ENCODE data around the gene SPATA33. TPM values are rescaled to one million over a fixed set of nuclear protein-coding genes. Genes with fewer than 3 reads are reported as not detected.
"Not testable (repeated sequence)": the region's sequence is repeated elsewhere in the genome, so short reads cannot be mapped to it uniquely, and the experiment has no call there.

The SPATA33 gene
- total RNA-seq, 1 donor from 2014 or later: 1.0 TPM

GRCh38 chr16:89691231-89691985, 33.8 kb downstream of the SPATA33 start:
- no peak for DNase-seq (ENCODE audit: low read depth in 2 of 2)

DNA sequence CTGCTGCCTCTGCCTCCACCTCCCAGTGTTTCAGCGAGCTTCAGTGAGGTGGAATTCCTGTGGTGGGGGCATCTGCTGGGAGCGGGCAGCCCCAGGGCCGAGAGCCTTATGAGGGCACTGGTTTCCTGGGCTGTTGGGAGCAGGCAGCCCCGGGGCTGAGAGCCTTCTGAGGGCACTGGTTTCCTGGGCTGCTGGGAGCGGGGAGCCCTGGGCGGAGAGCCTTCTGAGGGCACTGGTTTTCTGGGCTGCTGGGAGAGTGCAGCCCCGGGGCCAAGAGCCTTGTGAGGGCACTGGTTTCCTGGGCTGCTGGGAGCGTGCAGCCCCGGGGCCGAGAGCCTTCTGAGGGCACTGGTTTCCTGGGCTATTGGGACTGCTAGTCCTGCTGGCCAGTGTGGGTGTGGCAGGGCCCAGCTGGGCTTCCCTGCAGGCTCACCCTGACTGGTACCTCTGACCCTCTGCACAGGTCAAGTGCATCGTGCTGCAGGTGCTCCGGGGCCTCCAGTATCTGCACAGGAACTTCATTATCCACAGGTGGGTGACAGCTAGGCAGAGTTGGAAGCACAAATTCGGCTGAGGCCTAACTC, 34.4 kb downstream of the SPATA33 start:
- no peak for DNase-seq (ENCODE audit: low read depth in 2 of 2)

DNA sequence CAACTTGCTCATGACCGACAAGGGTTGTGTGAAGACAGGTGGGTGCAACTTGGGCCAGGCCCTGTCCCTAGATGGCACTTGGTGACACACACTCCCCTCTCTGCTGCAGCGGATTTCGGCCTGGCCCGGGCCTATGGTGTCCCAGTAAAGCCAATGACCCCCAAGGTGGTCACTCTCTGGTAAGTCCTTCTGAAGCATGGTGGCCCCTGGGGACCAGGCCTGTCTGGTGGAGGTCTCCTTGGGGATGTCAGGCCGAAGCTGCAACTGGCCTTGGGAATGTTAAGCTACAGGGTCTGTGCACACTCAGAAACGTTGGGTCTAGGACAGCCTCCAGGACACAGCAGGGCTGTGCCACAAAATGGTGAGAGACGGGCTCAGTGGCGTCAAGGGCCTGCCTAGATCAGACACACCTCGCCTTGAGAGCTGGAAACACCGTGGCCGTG, 35.7 kb downstream of the SPATA33 start:
- no peak for DNase-seq (ENCODE audit: low read depth in 2 of 2)

GRCh38 chr16:89693931-89694783, 36.5 kb downstream of the SPATA33 start:
- no peak for DNase-seq (ENCODE audit: low read depth in 2 of 2)

DNA sequence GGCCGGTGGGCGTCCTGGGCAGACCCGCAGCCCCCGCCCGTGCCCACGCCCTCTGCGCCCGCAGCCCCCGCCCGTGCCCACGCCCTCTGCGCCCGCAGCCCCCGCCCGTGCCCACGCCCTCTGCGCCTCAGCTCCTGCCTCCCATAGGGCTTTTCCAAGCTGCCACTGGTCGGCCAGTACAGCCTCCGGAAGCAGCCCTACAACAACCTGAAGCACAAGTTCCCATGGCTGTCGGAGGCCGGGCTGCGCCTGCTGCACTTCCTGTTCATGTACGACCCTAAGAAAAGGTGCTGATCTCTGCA, 37.1 kb downstream of the SPATA33 start:
- DNase-seq (ENCODE audit: low read depth in 2 of 2): not testable (repeated sequence)

- no peak for DNase-seq (ENCODE audit: low read depth in 2 of 2)
These were observed 37.6 kb downstream of the SPATA33 start for GRCh38 chr16:89695086-89695874.

GRCh38 chr16:89695875-89696669, 38.4 kb downstream of the SPATA33 start:
- DNase-seq (ENCODE audit: low read depth in 2 of 2): no peak

- no peak for DNase-seq (ENCODE audit: low read depth in 2 of 2)
These were observed 39.1 kb downstream of the SPATA33 start for GRCh38 chr16:89696670-89697128.

GRCh38 chr16:89697161-89697615, 39.6 kb downstream of the SPATA33 start:
- no peak for DNase-seq (ENCODE audit: low read depth in 2 of 2)

GRCh38 chr16:89697616-89698331, 40.1 kb downstream of the SPATA33 start:
- no peak for DNase-seq (ENCODE audit: low read depth in 2 of 2)

DNA sequence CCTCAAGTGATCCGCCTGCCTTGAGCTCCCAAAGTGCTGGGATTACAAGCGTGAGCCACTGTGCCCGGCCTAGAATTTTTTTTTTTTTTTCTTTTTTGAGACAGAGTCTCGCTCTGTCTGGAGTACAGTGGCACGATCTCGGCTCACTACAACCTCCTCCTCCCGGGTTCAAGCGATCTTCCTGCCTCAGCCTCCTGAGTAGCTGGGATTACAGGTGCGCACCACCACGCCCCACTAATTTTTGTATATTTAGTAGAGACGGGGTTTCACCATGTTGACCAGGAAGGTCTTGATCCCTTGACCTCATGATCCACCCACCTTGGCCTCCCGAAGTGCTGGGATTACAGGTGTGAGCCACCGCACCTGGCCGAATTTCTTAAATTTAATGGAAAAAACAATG, 41.1 kb downstream of the SPATA33 start:
- DNase-seq (ENCODE audit: low read depth in 2 of 2): not testable (repeated sequence)

DNA sequence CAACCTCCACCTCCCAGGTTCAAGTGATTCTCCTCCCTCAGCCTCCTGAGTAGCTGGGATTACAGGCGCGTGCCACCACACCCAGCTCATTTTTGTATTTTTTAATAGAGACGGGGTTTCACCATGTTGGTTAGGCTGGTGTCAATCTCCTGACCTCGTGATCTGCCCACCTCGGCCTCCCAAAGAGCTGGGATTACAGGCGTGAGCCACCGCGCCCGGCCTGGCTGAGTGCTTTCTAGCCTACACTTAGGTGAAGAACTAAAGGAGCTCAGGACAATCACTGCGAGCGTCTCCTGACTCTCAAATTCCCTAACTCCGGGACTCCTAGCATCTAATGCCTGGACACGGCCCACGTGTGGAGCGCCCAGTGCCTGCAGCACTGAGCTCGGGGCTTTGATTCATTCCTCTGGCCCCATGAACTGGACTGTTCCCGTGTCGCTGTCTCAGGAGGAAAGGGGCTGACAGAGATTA, 42.0 kb downstream of the SPATA33 start:
- DNase-seq (ENCODE audit: low read depth in 2 of 2): not testable (repeated sequence)

DNA sequence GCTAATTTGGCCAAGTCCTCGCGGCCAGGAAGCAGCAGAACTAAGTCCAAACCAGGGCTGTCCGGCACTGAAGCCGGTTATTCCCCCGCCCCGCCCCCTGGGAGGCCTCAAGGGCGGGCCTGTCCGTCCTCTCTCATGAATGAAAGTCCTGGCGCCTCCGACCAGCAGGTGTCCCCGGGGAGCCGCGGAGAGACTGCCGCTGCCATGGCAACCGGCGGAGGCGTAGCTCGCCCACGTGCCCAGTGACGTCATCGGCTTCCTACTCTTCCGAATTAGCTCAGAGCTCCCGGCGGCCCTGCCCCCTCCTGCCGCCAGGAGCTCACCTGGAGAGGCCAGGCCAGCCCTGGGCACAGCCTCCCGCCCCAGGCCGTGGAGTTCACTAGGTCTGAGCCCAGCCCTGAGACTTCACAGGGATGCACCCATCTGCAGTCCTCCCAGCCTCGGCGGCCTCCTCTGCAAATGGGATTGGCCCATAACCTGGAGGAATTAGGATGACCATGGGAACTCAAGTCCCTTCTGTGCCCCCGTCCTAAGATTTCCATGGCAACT, 42.5 kb downstream of the SPATA33 start:
- DNase-seq (ENCODE audit: low read depth in 2 of 2): peak; percentile 95 to 98

- peak in 1 of 2 donors; percentile 66 for DNase-seq (ENCODE audit: low read depth in 2 of 2)
These were observed 43.2 kb downstream of the SPATA33 start for GRCh38 chr16:89700649-89701424.

DNA sequence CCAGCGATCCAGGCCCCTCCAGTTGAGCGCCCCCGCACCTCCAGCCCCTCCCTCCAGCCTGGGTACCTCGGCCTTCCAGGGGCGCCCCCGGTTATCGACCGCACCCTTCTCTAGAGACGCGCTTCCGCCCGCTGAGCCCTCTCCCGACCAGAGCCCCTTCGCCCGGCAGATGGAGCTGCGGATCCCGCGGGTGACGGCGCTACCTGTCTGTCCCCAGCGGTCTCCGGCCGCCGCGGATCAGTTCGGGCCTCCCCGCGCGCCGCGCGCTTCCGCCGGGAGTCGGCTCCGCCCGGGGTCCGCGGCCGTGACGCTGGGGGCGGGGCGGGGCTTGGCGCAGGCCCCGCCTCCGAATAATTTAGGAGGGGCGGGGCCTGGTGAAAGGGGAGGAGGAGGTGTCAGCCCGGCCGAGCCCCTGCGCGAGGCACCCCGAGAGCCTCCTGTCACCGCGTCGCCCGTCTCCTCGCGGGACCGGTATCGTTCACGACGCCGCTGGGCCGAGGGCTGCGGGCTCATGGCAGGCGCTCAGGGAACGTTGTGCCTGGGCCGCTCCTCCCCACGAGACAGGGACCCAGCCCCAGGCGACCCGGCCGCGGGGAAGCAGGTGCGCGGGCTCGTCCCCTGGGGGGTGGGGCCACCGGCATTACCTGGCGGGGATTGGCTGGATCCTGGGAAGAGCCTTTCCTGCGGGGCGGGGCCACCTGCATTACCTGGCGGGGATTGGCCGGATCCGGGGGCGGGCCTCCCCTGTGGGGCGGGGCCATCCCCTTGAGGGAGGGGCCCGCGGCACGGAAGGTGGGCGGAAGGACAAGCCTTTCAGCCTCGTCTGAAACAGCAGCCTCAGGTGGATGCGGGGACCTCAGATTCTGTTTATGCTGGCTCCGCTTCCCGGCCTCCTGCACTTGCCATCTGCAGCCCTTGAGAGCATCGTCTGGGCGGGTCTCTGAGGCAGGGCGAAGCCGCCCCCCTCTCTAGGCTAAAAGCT, 44.1 kb downstream of the SPATA33 start, which contains the start of gene SPATA2L:
Gene SPATA2L, minus strand, starts transcription at position 281 of the 982 bp plus-strand sequence. CDS start 473 bp downstream, outside the sequence.
- peak; percentile 72 to 88 for DNase-seq (ENCODE audit: low read depth in 2 of 2)

DNA sequence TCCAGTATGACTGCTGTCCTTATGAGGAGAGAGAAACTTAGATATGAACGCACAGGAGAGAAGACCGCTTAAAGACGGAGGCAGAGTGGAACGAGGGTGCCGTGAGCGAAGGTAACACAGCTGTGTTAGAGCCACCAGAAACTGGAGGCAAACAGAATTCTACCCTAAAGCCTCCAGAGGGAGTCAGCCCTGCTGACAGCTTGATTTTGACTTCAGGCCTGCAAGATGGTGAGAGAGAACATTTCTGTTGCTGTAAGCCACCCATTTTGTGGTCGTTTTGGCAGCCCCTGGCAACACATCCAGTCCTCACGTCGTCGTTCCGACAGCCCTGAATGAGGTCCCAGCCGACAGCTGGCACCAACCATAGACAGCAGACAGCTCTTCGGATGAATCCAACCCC, 46.6 kb downstream of the SPATA33 start:
- no peak for DNase-seq (ENCODE audit: low read depth in 2 of 2)

- no peak for DNase-seq (ENCODE audit: low read depth in 2 of 2)
These were observed 47.4 kb downstream of the SPATA33 start for GRCh38 chr16:89705006-89705405.
